ENCODE data around the gene AP1M1. TPM values are rescaled to one million over a fixed set of nuclear protein-coding genes. Genes with fewer than 3 reads are reported as not detected.

Gene AP1M1
- total RNA-seq (2014; rRNA removed; shearing (Covaris generic)), result 42.7 and 45.9 TPM in 2 replicates
- 78.3 and 98.9 TPM in 2 replicates for polyA plus RNA-seq (2015; cell fraction: cytosol; rRNA removed)
- 57.7 and 74.1 TPM in 2 replicates for polyA plus RNA-seq (2015; cell fraction: nucleus; rRNA removed)

DNA sequence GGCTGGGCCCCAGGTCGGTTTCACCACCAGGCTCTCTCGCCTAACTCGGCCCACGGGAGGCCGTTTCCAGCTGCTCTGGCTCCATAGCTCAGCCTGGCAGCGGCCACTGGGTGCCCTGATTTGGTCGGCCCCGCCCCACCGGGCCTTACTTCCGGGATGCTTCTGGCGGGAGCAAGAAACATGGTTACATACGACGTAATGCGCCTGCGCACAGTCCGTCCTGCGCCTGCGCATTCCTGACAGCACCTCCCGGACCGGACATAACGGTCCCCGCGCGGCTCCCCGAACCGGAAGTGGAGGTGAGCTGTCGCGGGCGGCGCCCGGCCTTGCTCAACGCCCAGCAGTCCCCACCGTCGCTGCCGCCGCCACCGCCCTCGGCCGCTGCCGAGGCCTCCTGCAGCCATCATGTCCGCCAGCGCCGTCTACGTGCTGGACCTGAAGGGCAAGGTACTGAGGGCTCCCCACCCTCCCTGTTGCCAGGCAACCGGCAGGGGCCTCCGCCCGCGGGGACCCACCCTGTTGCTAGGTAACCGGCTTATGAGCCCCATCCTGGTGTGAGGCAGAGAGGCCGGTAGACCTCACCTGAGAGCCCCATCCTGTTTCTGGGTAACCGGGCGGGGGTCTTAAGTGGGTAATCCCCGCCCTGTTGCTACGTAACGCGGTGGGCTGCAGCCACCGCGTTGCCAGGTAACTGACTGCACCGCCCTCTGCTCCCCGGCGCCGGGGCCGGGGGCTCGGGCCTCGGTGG lies at the start of gene AP1M1:
Gene AP1M1, plus strand, starts transcription at position 290 of the 748 bp plus-strand sequence. Its CDS starts 116 bp downstream, at position 406.
- DNase-seq (ENCODE audit: low read depth, low spot score), result peak; percentile 95
- in situ Hi-C loops (cut with HindIII; ENCODE audit: low pct_unique_long_range_greater_than_20kb, low sequenced_read_pairs), result no loop called here

DNA sequence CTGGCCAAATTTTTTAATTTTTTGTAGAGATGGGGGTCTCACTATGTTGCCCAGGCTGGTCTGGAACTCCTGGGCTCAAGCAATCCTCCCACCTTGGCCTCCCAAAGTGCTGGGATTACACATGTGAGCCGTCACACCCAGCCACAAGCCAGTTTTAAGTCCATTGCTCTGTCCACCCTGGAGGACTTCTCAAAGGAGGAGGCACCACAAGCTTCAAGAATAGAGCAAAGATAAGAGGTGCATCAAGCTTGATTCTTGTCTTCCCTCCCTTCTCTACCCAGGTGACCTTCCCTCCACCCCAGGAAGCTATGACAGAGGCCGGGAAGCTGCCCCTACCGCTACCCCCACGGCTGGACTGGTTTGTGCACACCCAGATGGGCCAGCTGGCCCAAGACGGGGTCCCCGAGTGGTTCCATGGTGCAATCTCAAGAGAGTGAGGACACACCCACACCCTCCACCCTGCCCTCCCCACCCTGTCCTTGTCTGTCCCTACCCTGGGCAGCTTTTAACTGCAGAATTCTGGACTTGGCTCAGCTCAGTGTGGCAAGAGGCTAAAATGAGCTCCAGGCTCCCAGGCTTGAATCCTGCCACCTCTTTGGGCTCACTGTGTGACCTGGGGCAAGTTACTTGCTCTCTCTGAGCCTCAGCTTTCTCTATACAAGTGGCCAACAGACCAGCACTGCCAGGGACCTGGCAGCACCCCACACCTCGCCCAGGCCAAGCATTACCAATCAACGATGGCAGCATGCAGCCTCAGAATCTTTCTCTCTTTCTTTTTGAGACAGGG lies 49.1 kb upstream of the AP1M1 start:
- in situ Hi-C loops (cut with HindIII; ENCODE audit: low pct_unique_long_range_greater_than_20kb, low sequenced_read_pairs), result no loop called here
- DNase-seq (ENCODE audit: low read depth, low spot score), result no peak

DNA sequence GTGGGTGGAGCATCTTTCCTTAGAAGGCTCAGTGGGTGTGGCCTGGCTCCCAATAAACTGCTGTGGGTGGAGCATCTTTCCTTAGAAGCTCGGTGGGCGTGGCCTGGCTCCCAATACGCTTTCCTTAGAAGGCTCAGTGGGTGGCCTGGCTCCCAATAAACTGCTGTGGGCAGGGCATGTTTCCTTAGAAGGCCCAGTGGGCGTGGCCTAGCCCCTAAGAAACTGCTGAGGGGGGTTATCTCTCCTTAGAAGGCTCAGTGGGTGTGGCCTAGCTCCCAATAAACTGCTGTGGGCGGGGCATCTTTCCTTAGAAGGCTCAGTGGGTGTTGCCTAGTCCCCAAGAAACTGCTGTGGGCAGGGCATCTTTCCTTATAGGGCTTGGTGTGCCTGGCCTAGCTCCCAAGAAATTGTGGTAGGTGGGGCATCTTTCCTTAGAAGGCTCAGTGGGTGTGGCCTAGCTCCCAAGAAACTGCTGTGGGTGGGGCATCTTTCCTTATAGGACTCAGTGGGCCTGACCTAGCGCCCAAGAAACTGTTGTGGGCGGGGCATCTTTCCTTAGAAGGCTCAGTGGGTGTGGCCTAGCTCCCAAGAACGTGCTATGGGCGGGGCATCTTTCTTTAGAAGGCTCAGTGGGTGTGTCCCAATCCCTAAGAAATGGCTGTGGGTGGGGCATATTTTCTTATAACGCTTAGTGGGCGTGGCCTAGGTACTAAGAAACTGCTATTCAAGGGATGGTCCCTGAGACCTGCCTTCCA lies 44.0 kb upstream of the AP1M1 start:
- in situ Hi-C loops (cut with HindIII; ENCODE audit: low pct_unique_long_range_greater_than_20kb, low sequenced_read_pairs), result no loop called here
- DNase-seq (ENCODE audit: low read depth, low spot score), result peak; percentile 13

DNA sequence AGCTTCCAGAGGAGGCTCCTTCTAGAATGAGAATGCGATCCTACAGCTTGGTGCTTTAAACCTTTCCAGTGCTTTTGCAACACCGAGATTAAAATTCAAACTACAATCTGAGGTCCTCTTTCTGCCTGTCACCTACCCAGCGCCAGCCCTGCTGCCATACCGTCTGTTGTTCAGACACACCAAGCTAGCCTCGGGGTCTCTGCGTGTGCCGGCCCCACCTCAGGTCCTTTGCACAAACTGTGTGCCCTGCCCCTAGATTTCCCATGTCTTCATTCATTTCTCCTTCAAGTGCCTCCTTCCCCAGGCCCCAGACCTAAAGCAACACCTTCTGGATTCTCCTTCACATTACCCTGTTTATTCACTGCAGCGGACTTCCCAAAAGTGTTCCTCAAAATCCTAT lies 43.2 kb upstream of the AP1M1 start:
- no peak for DNase-seq (ENCODE audit: low read depth, low spot score)
- in situ Hi-C loops (cut with HindIII; ENCODE audit: low pct_unique_long_range_greater_than_20kb, low sequenced_read_pairs), result no loop called here

DNA sequence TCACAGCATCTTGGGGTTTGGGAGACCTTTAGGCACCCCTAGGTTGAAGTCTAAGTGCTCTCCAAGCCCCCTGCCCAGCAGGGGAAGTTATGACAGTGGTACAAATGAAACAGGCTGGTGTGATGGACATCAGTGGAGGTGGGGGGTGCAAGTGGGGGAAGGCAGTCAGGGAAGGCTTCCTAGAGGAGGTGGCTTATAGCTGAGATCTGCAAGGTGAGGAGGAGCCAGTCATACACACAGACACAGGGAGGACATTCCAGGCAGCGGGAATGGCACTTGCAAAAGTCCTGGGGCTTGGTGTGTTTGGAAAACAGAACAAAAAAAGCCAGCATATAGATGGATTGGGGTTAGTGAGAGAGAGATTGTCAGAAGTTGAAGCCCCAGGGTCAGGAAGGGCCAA lies 42.6 kb upstream of the AP1M1 start:
- in situ Hi-C loops (cut with HindIII; ENCODE audit: low pct_unique_long_range_greater_than_20kb, low sequenced_read_pairs), result no loop called here
- no peak for DNase-seq (ENCODE audit: low read depth, low spot score)

DNA sequence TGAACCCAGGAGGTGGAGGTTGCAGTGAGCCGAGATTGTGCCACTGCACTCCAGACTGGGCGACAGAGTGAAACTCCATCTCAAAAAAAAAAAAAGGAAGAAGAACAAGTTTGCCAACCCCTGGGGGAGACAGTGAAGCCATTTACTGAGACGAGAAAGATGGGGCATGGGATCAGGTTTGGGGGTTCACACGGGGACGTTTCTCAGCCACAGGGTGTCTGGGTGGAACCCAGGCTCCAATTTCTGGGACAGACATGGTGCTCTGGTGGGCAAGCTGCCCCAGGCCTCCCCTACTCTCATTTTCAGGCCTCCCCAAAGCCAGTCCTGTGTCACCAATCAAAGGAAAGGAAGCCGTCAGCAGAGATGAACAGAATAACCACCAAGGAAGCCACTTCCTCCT lies 40.8 kb upstream of the AP1M1 start:
- no peak for DNase-seq (ENCODE audit: low read depth, low spot score)
- in situ Hi-C loops (cut with HindIII; ENCODE audit: low pct_unique_long_range_greater_than_20kb, low sequenced_read_pairs), result no loop called here

DNA sequence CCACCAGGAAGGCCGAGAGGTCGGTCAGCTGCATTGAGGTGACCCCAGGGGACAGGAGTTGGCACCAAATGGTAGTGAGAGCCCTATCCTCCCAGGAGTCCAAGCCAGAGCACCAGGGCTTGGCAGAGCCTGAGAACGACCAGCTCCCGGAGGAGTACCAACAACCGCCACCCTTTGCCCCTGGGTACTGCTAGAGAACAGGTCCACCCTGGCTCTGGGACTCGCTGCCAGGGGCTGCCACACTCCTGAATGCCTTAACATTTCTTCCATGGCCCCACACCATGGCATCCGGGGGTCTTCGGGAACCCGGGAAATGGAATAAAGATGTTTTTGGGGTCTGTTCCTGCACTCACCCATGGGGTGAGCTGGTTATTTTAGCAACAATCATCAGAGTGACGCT lies 40.1 kb upstream of the AP1M1 start:
- DNase-seq (ENCODE audit: low read depth, low spot score), result no peak
- in situ Hi-C loops (cut with HindIII; ENCODE audit: low pct_unique_long_range_greater_than_20kb, low sequenced_read_pairs), result no loop called here

DNA sequence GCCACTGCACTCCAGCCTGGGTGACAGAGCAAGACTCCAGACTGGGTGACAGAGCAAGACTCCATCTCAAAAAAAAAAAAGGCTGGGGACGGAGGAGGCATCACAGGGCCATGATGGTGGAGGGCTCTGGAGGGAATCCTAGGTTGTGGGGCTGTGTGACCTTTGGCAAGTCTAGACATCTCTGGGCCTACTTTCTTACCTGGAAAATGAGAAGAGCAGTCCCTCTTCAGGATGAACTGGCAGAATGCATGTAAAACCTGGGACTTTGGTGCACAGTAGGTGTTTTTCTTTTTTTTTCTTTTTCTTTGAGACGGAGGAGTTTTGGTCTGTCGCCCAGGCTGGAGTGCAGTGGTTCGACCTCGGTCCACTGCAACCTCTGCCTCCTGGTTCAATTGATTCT lies 38.1 kb upstream of the AP1M1 start:
- in situ Hi-C loops (cut with HindIII; ENCODE audit: low pct_unique_long_range_greater_than_20kb, low sequenced_read_pairs), result no loop called here
- no peak for DNase-seq (ENCODE audit: low read depth, low spot score)

DNA sequence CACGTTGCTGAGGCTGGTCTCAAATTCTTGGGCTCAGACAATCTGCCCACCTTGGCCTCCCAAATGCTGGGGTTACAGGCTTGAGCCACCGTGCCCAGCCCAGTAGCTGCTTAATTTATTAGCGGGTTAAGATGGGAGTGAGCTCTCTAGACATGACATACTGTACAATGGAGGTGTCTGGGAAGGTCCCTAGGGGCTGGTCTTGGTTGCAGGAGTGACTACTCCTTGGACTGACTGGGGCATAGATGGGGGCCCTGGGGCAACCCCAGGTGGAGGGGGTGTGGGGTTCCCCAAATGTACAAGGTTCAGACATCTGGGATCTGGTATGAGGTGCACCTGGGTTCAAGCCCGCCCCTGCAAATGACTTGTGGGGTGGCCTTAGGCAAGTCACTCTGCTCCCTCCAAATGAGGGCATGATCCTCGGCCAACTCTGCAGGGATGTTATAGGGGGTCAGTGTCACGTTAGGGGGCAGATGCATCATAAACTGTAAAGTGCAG lies 37.2 kb upstream of the AP1M1 start:
- in situ Hi-C loops (cut with HindIII; ENCODE audit: low pct_unique_long_range_greater_than_20kb, low sequenced_read_pairs), result no loop called here
- no peak for DNase-seq (ENCODE audit: low read depth, low spot score)

DNA sequence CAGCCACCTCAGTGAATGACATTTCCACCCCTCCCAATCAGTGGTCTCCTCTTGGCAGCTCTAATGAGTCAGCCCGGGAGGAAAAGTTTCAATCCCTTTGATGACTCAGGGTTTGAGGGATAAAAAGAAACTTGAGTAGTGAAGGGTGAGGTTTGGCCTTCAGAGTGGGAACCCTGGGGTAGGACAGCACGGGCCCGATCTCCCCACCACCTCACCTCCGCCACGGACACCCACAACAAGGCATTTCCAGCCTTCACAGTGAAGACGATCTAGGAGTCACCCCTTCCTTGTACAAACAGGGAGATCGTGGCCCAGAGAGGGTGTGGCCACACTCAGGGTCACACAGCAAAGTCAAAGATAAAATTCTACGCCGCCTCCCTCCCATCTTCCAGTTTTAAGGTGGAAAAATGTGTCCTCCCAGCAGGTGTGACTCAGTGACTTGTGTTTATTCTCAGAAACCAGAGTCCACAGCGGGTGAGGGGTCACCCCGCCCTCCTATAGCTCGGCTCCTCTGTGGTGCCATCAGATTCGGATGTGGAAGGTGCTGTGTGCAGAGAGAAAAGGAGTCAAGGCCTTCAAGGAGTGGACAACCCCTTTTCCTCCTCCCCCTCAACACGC lies 36.7 kb upstream of the AP1M1 start:
- in situ Hi-C loops (cut with HindIII; ENCODE audit: low pct_unique_long_range_greater_than_20kb, low sequenced_read_pairs), result no loop called here
- no peak for DNase-seq (ENCODE audit: low read depth, low spot score)

DNA sequence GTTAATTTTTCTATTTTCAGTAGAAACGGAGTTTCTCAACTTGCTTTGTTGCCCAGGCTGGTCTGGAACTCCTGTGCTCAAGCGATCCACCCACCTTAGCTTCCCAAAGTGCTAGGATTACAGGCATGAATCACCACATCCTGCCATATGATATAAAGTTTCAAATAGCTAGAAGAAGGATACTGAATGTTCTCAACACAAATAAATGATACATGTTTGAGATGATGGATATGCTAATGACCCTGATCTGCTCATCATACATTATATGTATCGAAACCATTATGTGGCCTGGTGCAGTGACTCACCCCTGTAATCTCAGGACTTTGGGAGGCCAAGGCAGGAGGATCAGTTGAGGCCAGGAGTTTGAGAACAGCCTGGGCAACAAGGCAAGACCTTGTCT lies 35.9 kb upstream of the AP1M1 start:
- DNase-seq (ENCODE audit: low read depth, low spot score), result no peak
- in situ Hi-C loops (cut with HindIII; ENCODE audit: low pct_unique_long_range_greater_than_20kb, low sequenced_read_pairs), result no loop called here

DNA sequence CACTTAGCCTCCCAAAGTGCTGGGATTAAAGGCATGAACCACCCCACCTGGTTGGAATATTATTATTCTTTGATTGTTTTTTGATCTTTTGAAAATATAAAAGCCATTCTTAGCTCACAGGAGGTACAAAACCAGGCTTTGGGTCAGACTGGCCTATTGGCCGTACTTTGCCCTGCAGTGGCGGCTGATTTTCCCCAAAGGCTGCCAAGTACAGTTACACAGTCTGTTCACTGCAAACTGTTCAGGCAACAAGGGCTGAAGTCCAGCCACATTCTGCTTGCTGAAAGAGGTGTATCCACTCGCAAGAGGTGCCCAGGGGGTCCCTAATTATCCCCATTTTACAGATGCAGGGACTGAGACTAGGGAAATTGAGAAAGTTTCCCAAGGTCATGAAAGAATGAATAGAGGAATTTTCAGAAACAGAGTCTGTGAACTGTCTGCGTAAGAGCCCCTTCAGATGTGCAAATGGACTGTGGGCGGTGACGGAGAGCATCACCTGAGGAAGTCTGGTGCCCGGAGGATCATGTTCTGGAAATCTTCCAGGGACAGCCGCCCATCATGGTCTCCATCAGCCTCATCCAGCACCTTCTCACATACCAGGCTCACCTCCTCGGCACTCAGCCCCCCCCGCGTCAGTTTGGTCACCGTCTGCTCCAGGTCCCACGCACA lies 33.4 kb upstream of the AP1M1 start:
- in situ Hi-C loops (cut with HindIII; ENCODE audit: low pct_unique_long_range_greater_than_20kb, low sequenced_read_pairs), result no loop called here
- no peak for DNase-seq (ENCODE audit: low read depth, low spot score)

DNA sequence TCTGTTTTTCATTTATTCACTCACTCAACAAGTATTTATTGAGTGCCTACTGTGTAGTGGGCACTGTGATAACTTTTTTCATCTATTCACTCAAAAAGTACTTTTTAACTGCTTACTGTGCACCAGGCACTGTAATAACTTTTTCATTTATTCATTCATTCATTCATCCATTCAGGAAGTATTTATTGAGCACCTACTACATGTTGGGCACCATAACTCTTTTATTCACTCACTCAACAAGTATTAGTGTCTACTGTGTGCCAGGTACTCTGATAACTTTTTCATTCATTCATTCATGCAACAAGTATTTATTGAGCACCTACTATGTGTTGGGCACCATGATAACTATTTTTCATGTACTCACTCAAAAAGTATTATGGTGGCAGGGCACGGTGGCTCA lies 31.3 kb upstream of the AP1M1 start:
- no peak for DNase-seq (ENCODE audit: low read depth, low spot score)

DNA sequence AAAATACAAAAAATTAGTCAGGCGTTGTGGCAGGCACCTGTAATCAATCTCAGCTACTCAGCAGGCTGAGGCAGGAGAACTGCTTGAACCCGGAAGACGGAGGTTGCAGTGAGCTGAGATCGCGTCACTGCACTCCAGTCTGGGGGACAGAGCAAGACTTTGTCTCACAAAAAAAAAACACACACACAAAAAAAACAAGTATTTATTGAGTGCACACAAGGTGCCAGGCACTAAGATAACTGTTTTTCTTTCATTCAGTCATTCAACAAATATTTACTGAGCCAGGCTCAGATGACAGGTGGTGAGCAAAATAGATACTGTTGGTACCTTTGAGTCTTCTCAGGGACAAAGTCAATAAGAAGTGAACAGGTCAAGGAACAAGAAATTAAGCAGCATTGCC lies 30.7 kb upstream of the AP1M1 start:
- in situ Hi-C loops (cut with HindIII; ENCODE audit: low pct_unique_long_range_greater_than_20kb, low sequenced_read_pairs), result no loop called here
- no peak for DNase-seq (ENCODE audit: low read depth, low spot score)

More for the DNA sequence above, 31.3 kb upstream of the AP1M1 start:
- in situ Hi-C loops (cut with HindIII; ENCODE audit: low pct_unique_long_range_greater_than_20kb, low sequenced_read_pairs), result no loop called here

DNA sequence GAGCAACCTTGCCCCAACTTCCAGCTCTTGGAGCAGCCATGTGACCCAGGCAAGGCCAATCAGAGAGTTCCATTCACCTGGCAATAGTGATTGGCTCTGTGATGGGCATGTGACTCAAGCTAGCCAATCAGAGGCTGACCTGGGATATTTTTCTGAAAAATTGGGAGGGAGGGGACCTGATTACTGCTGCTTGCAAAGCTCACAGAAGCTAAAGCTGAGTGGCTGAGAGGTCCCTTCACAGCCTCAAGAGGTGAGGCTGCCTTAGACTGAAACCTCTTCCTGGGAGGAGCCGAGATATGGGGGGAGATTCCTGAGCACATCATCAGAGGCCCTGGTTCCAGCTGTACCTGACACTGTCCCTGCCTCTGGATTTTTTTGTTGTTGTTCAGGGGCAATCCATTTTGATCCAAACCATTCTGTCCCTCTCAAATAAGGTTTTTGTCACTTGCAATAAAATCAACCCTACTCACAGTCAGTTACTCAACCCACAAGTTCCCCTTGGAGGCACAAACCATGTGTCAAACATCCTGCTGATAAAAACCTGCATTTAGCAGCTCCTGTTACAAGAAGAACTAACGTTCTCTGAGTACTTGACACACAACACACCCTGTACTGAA lies 29.1 kb upstream of the AP1M1 start:
- DNase-seq (ENCODE audit: low read depth, low spot score), result no peak
- in situ Hi-C loops (cut with HindIII; ENCODE audit: low pct_unique_long_range_greater_than_20kb, low sequenced_read_pairs), result no loop called here

DNA sequence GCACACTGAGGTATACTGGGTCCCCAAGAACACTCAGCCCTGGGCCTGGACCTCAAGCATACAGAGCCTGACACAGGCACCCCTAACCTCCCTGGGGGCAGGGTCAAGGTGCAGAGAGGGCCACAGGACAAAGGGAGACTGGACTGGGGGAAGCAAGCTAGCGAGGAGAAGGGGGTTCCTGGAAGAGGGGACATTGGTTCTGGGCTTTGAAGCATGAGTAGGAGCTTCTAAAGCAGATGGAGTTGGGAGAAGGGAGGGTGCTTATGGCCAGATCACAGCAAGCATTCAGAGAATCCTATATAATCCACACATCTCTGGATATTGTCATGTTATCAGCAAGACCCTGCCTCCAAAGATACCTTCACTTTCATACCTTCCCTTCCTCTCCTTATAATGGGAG lies 27.6 kb upstream of the AP1M1 start:
- in situ Hi-C loops (cut with HindIII; ENCODE audit: low pct_unique_long_range_greater_than_20kb, low sequenced_read_pairs), result no loop called here
- no peak for DNase-seq (ENCODE audit: low read depth, low spot score)

DNA sequence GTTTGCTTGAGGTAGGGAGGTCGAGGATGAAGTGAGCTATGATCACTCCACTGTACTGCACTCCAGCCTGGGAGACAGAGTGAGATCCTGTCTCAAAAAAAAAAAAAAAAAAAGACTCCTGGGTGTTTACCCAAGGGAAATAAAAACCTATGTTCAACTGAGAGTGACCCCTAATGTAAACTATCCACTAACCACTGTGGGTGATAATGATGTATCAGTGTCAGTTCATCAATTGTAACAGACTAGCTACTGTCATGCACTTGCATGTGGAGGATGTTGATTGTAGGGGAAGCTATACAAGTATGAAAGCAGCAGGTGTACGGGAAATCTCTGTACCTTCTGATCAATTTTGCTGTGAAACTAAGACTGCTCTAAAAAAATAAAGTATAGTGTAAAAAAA lies 21.8 kb upstream of the AP1M1 start:
- no peak for DNase-seq (ENCODE audit: low read depth, low spot score)
- in situ Hi-C loops (cut with HindIII; ENCODE audit: low pct_unique_long_range_greater_than_20kb, low sequenced_read_pairs), result no loop called here
